ENCODE data around the gene ZNF263. TPM values are rescaled to one million over a fixed set of nuclear protein-coding genes. Genes with fewer than 3 reads are reported as not detected.
A peak's percentile ranks its signal among the peaks of the same experiment; 100 is the strongest.

Gene ZNF263
- total RNA-seq (2016; rRNA removed; fragmentation: Illumina TruSeq; extraction: Trizol) = 40.3 and 41.2 TPM in 2 replicates
- total RNA-seq (2016; cell fraction: cytosol; rRNA removed; fragmentation: Illumina TruSeq; extraction: Trizol; ENCODE audit: low read depth) = 5.3 TPM in 2 replicates
- total RNA-seq (2016; cell fraction: insoluble cytoplasmic fraction; rRNA removed; fragmentation: Illumina TruSeq; extraction: Trizol) = 37.2 and 40.1 TPM in 2 replicates
- total RNA-seq (2016; cell fraction: membrane; rRNA removed; fragmentation: Illumina TruSeq; extraction: Trizol) = 18.8 and 22.5 TPM in 2 replicates
- total RNA-seq (2016; cell fraction: nucleus; rRNA removed; fragmentation: Illumina TruSeq; extraction: Trizol) = 32.1 and 42.1 TPM in 2 replicates
- 10.2 and 14.7 TPM in 2 replicates for polyA plus RNA-seq (2011; rRNA removed)
- polyA plus RNA-seq (2011; cell fraction: cytosol; rRNA removed) = 11.3 and 11.7 TPM in 2 replicates
- 31.7 and 37.4 TPM in 2 replicates for polyA plus RNA-seq (2011; cell fraction: nucleus; rRNA removed)
- 19.6 and 24.4 TPM in 2 replicates for polyA plus RNA-seq (2012)
- 2.7 TPM in 2 replicates for polyA plus RNA-seq (2016; cell fraction: cytosol; fragmentation: Illumina TruSeq; extraction: Trizol; ENCODE audit: low read depth)
- 30.0 and 30.7 TPM in 2 replicates for polyA plus RNA-seq (2016; cell fraction: insoluble cytoplasmic fraction; fragmentation: Illumina TruSeq; extraction: Trizol; ENCODE audit: low read depth)
- polyA plus RNA-seq (2016; cell fraction: membrane; fragmentation: Illumina TruSeq; extraction: Trizol; ENCODE audit: low read depth) = 9.5 and 9.9 TPM in 2 replicates
- 40.2 and 42.2 TPM in 2 replicates for polyA plus RNA-seq (2016; cell fraction: nucleus; fragmentation: Illumina TruSeq; extraction: Trizol; ENCODE audit: insufficient read depth, low read depth)
- 17.4 and 17.7 TPM in 2 replicates for polyA minus RNA-seq (2011; rRNA and poly(A)+ RNA removed; ENCODE audit: low replicate concordance)
- 10.1 and 13.1 TPM in 2 replicates for polyA minus RNA-seq (2011; cell fraction: cytosol; rRNA and poly(A)+ RNA removed)
- polyA minus RNA-seq (2011; cell fraction: nucleus; rRNA and poly(A)+ RNA removed) = 38.5 and 50.5 TPM in 2 replicates
- percentile 70 among the genes with signal in this experiment for Bru-seq, nascent RNA
- percentile 66 among the genes with signal in this experiment for BruChase-seq, experiment 1, labeled RNA remaining after a 6-hour chase
- BruChase-seq, experiment 2, labeled RNA remaining after a 2-hour chase = percentile 80 among the genes with signal in this experiment
- long read RNA-seq, experiment 1, transcript ZNF263-205 (2 exons, 1,139 nt) = major isoform, 5 of 13 reads
- long read RNA-seq, experiment 1, partial matches to known transcripts = 5 of 13 reads
- long read RNA-seq, experiment 1, other reads (novel, unspliced or antisense) = 1 of 13 reads
- long read RNA-seq, experiment 2, transcript ZNF263-205 (2 exons, 1,139 nt) = minor isoform, 5 of 57 reads
- long read RNA-seq, experiment 2, transcript ZNF263-208 (3 exons, 851 nt) = major isoform, 9 of 57 reads
- long read RNA-seq, experiment 2, transcript ZNF263-201 (6 exons, 3,830 nt) = minor isoform, 7 of 57 reads
- long read RNA-seq, experiment 2, partial matches to known transcripts = 18 of 57 reads
- long read RNA-seq, experiment 2, other reads (novel, unspliced or antisense) = 17 of 57 reads

DNA sequence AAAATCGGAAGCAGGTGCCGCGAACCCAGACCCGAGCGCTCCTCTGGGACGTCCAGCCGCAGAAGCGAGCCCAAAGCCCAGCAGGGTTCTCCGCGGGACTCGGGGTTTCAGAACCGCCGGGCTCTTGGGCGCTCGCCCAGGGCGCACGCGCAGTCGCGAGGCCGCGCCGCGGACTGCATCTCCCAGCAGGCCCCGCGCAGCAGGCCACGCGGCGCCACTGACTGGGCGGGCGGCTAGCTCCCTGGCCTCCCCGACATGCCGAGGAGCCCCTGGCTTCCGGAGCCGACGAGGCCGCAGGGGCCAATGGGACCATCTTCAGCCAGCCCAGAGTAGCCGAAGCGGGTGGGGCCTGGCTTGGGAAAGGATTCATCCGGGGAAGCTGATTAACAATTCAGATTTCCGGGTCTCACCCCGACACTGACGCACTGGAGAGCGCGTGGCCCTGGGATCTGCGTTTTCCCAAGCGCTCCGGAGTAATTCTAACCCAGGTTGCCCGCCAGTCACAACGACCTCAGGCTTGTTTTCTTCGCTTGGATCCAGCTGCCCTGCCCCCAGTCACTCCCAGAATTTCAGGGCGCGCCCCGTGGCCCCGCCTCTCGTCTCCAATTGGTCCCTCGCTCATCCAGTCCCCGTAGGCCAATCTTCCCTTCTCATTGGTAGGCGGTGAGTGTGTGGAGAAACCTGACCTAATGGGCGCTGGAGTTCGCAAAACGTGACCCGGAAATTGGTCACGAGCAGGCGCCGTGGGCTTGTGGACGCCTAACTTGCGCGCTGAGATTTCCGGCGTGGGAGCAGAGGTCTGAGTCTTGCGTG is at the start of gene ZNF263:
ZNF263 (plus strand) TSS at position 762 of the 813 bp plus-strand sequence. CDS start 328 bp downstream, outside the sequence.
- Histone ChIP-seq H3K27me3 (ENCODE audit: control insufficient read depth in 1 of 2, insufficient read depth in 2 of 2, low read length in 2 of 2) (no peaks in the 10 kb centered on the region; a peak in 1 of 5 replicates), H4K20me1 (ENCODE audit: insufficient read depth, low read length) (peaks cover 23% of the 10 kb centered on the region), H2AFZ (ENCODE audit: low read length) (no peak within 1 kb of the TSS), H3K4me1 (ENCODE audit: insufficient read depth, low read length) (peaks cover 45% of the 10 kb centered on the region), H3K79me2 (ENCODE audit: insufficient read depth, low read length) (peaks cover 42% of the 10 kb centered on the region), H3K9me3 (ENCODE audit: low read length) (no peaks in the 10 kb centered on the region), H3K4me2 (ENCODE audit: low read depth, low read length) (peak within 1 kb of the TSS; percentile 87), H3K9ac (ENCODE audit: insufficient read depth, low read depth, low read length) (peak within 1 kb of the TSS; percentile 96), H3K27ac (ENCODE audit: extremely low read length, insufficient read depth, low read length) (peak within 1 kb of the TSS; percentile 99), H3K36me3 (replicated peaks in 1 of 2; ENCODE audit: control insufficient read depth in 1 of 2, insufficient read depth in 2 of 2, low read length in 2 of 2) (peaks cover 7 to 16% of the 10 kb centered on the region in 2 experiments), H3K4me3 (replicated peaks in 1 of 3; ENCODE audit: insufficient read depth in 1 of 3, low read depth in 2 of 3, low read length in 3 of 3) (peak within 1 kb of the TSS; percentile 79 to 100 (median 99))
- ChIA-PET POLR2A (interaction anchor here (0.9 to 3.0 kb wide), 21 partner anchors 9 to 371 kb away, joined by 3 to 64 read pairs (median 6); partner anchors contain the start of genes CLUAP1, DNASE1, NAA60 and ZNF174), CTCF (ENCODE audit: low intra/inter-chr PET ratio, low total read pairs) (no interaction called here)
- ATAC-seq (peak; percentile 93), DNase-seq (ENCODE audit: low spot score) (peak; percentile 97), FAIRE-seq (peak; percentile 93)
- TSS peak; percentile 94 for BruUV-seq (replicated peaks)
- intact Hi-C loops (cut with micrococcal nuclease; ENCODE audit: unreplicated experiment) (loop anchor here (1.0 to 2.0 kb wide), 3 partner anchors 18 to 118 kb away; partner anchors contain the start of genes ZNF174 and ZSCAN32), in situ Hi-C loops (cut with HindIII; ENCODE audit: extremely low pct_ligation_motif_present, low pct_unique_long_range_greater_than_20kb) (no loop called here)
- WGBS (ENCODE audit: low lambda C conversion rate) = 2% methylated on average over 39 of the region's 72 CpGs
- TF ChIP-seq MIXL1 (CRISPR knock-in tag; IDR thresholded peaks at IDR 0.05) (peak; percentile 40), TSC22D2 (CRISPR knock-in tag; IDR thresholded peaks at IDR 0.05; ENCODE audit: borderline replicate concordance) (no peak), POLR2G (IDR thresholded peaks at IDR 0.05; ENCODE audit: low read depth, low read length) (peak; percentile 91), NFKB2 (CRISPR knock-in tag; IDR thresholded peaks at IDR 0.05; ENCODE audit: borderline replicate concordance) (peak; percentile 78; the same call in 1 of the 2 replicates), RAD51 (IDR thresholded peaks at IDR 0.05; ENCODE audit: borderline replicate concordance) (peak; percentile 45; the same call in 1 of the 2 replicates), EED (CRISPR knock-in tag; IDR thresholded peaks at IDR 0.05) (peak; percentile 76; the same call in 1 of the 2 replicates), ZNF772 (CRISPR knock-in tag; IDR thresholded peaks at IDR 0.05) (peak; percentile 37), THYN1 (CRISPR knock-in tag; IDR thresholded peaks at IDR 0.05; ENCODE audit: borderline replicate concordance, low read depth) (0 out of 2 replicates have a peak, but pooled peaks have one; percentile 32), FOXA1 (IDR thresholded peaks at IDR 0.05) (no peak), FOXA1 (CRISPR knock-in tag; IDR thresholded peaks at IDR 0.05) (0 out of 2 replicates have a peak, but pooled peaks have one; percentile 15), ZKSCAN8 (CRISPR knock-in tag; IDR thresholded peaks at IDR 0.05; ENCODE audit: borderline replicate concordance) (0 out of 2 replicates have a peak, but pooled peaks have one; percentile 22), SP1 (IDR thresholded peaks at IDR 0.05) (no peak), SP1 (CRISPR knock-in tag; IDR thresholded peaks at IDR 0.05) (peak; percentile 64), TBP (CRISPR knock-in tag; IDR thresholded peaks at IDR 0.05) (no peak), HOXA5 (CRISPR knock-in tag; IDR thresholded peaks at IDR 0.05) (peak; percentile 16)
- TF ChIP-seq, protein P1, sequence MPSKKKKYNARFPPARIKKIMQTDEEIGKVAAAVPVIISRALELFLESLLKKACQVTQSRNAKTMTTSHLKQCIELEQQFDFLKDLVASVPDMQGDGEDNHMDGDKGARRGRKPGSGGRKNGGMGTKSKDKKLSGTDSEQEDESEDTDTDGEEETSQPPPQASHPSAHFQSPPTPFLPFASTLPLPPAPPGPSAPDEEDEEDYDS (CRISPR knock-in tag; IDR thresholded peaks at IDR 0.05) = peak; percentile 88

Data from HepG2 (cell line).